HEK293T (cell line): ENCODE data around the gene SIGLEC7.

ENCODE experiments used
- CTCF ChIA-PET: fragments of 350-600 bp; formaldehyde crosslinking; extraction: SDS; loops from one replicate; lab custom pipeline; 2021; ENCODE audit warnings: antibody characterized with exemption, inconsistent platforms; lab: Yijun Ruan, JAX
- POLR2A ChIA-PET: fragments of 350-600 bp; formaldehyde crosslinking; extraction: SDS; loops from one replicate; lab custom pipeline; 2020; ENCODE audit warnings: antibody characterized with exemption, inconsistent platforms; lab: Yijun Ruan, JAX
- DNase-seq: peaks from one replicate; pipeline ENCODE4 v3.0.0; 2012; ENCODE audit warnings: mixed read lengths; ENCODE audit errors: extremely low spot score
- ARNT ChIP-seq: fragments of 450-650 bp; IDR thresholded peaks from 2 replicates; pipeline ENCODE4 v1.6.1; 2017; ENCODE audit warnings: mild to moderate bottlenecking
- BHLHE40 ChIP-seq: fragments of 450-650 bp; IDR thresholded peaks from 2 replicates; pipeline ENCODE4 v1.6.1; 2016; ENCODE audit warnings: mild to moderate bottlenecking, moderate library complexity, borderline replicate concordance
- CTBP1 ChIP-seq: fragments of 450-650 bp; IDR thresholded peaks from 2 replicates; pipeline ENCODE4 v1.6.1; 2016; ENCODE audit warnings: borderline replicate concordance
- ELF4 ChIP-seq: fragments of 450-650 bp; IDR thresholded peaks from 2 replicates; pipeline ENCODE4 v1.6.1; 2017; ENCODE audit warnings: antibody characterized with exemption
- FOXA1 ChIP-seq: fragments of 450-650 bp; IDR thresholded peaks from 2 replicates; pipeline ENCODE4 v1.6.1; 2016; ENCODE audit warnings: mild to moderate bottlenecking
- FOXK2 ChIP-seq: fragments of 450-650 bp; IDR thresholded peaks from 2 replicates; pipeline ENCODE4 v1.6.1; 2016; ENCODE audit warnings: mild to moderate bottlenecking
- FOXM1 ChIP-seq: fragments of 450-650 bp; IDR thresholded peaks from 2 replicates; pipeline ENCODE4 v1.6.1; 2017; ENCODE audit warnings: mild to moderate bottlenecking, borderline replicate concordance
- HDGF ChIP-seq: fragments of 450-650 bp; IDR thresholded peaks from 2 replicates; pipeline ENCODE4 v1.6.1; 2017; ENCODE audit warnings: antibody characterized with exemption, borderline replicate concordance
- L3MBTL2 ChIP-seq: fragments of 450-650 bp; conservative IDR thresholded peaks from 2 replicates; pipeline ENCODE4 v1.6.1; 2016; ENCODE audit warnings: mild to moderate bottlenecking
- LEF1 ChIP-seq: fragments of 450-650 bp; IDR thresholded peaks from 2 replicates; pipeline ENCODE4 v1.6.1; 2017; ENCODE audit warnings: mild to moderate bottlenecking, borderline replicate concordance
- NFRKB ChIP-seq: fragments of 450-650 bp; IDR thresholded peaks from 2 replicates; pipeline ENCODE4 v1.6.1; 2016; ENCODE audit warnings: mild to moderate bottlenecking, moderate library complexity
- PKNOX1 ChIP-seq: fragments of 450-650 bp; IDR thresholded peaks from 2 replicates; pipeline ENCODE4 v1.6.1; 2016
- SP1 ChIP-seq: fragments of 450-650 bp; IDR thresholded peaks from 2 replicates; pipeline ENCODE4 v1.6.1; 2017
- SUZ12 ChIP-seq: fragments of 450-650 bp; IDR thresholded peaks from 2 replicates; pipeline ENCODE4 v1.6.1; 2016; ENCODE audit warnings: mild to moderate bottlenecking
- TARDBP ChIP-seq: fragments of 450-650 bp; IDR thresholded peaks from 2 replicates; pipeline ENCODE4 v1.6.1; 2016
- ZNF384 ChIP-seq: fragments of 450-650 bp; IDR thresholded peaks from 2 replicates; pipeline ENCODE4 v1.6.1; 2016

SIGLEC7 gene

DNA sequence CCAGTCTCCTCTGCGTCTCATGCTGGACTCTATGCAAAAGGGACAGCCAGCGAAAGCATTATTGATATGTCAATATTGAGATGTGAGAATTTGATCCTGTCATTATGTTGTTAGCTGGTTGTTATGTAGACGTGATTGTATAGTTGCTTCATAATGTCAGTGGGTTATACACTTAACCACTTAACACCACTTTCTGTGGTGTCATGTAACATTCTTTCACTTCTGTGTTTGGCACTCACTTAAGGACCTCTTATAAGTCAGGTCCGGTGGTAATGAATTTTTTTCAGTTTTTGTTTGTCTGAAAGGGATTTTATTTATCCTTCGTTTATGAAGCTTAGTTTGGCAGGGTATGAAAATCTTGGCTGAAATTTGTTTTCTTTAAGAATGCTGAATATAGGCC is 7.1 kb upstream of the SIGLEC7 start:
- POLR2A ChIA-PET: no interaction called here
- no peak for DNase-seq
- no peak for TF ChIP-seq BHLHE40
- no peak for TF ChIP-seq LEF1
- TF ChIP-seq NFRKB: no peak
- no peak for TF ChIP-seq ZNF384
- no peak for TF ChIP-seq HDGF
- CTCF ChIA-PET: interaction anchor here (0.6 kb wide), 1 partner anchor 15 kb away, joined by 3 read pairs; no protein-coding TSS in a partner anchor

GRCh38 chr19:51135986-51136762 is 5.9 kb upstream of the SIGLEC7 start:
- CTCF ChIA-PET: no interaction called here
- DNase-seq: no peak
- POLR2A ChIA-PET: no interaction called here
- TF ChIP-seq PKNOX1 (no peak), SUZ12 (no peak), FOXA1 (no peak), TARDBP (no peak), BHLHE40 (no peak), ARNT (no peak), ELF4 (no peak), SP1 (no peak), LEF1 (no peak), FOXM1 (no peak), NFRKB (no peak), ZNF384 (no peak), HDGF (no peak), FOXK2 (no peak), L3MBTL2 (no peak), CTBP1 (no peak)

DNA sequence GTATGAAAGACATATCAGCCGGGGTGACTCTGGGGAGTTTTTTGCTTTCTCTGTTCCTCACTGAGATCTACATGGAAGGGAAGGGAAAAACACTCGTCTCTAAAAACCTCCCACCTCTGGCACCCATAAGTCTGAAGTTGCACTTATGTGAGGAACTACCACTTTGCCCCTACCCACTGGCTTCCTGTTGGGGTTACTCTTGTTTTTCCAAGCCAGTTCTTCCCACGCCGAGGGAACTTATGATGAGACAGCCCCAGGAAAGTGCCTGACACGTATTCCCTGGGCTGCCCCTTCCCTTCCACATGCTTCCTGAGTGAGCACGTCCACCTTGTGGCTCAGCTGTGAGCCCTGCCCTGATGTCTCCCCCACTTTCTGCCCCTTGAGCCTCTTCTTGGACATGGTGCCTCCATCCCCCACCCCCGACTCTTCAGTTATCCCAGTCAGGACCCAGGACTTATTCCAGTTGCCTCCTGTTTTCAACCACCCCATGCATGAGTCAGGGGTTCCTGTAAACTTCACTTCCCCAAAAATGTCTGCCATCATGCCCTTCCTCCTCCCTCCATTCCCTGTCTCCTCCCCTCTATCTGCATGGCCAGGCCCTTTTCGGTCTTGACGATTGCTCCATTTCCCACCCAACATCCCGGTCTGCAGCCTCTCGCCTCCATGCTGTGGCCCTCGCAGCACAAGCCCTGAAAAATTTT is 5.1 kb upstream of the SIGLEC7 start:
- ChIA-PET POLR2A (no interaction called here), CTCF (no interaction called here)
- no peak for TF ChIP-seq FOXK2
- no peak for TF ChIP-seq TARDBP
- TF ChIP-seq PKNOX1: no peak
- no peak for TF ChIP-seq NFRKB
- TF ChIP-seq ELF4: no peak
- no peak for TF ChIP-seq HDGF
- no peak for TF ChIP-seq SP1
- no peak for TF ChIP-seq FOXA1
- TF ChIP-seq SUZ12: no peak
- TF ChIP-seq ZNF384: no peak
- TF ChIP-seq CTBP1: no peak
- TF ChIP-seq FOXM1: no peak
- TF ChIP-seq L3MBTL2: no peak
- no peak for TF ChIP-seq BHLHE40
- TF ChIP-seq ARNT: no peak
- TF ChIP-seq LEF1: no peak
- DNase-seq: no peak

- ChIA-PET POLR2A (no interaction called here), CTCF (no interaction called here)
- DNase-seq: no peak
- TF ChIP-seq SUZ12 (no peak), ARNT (no peak), FOXM1 (no peak), CTBP1 (no peak), FOXK2 (no peak), PKNOX1 (no peak), LEF1 (no peak)
These were observed 4.2 kb upstream of the SIGLEC7 start for GRCh38 chr19:51137792-51138425.

DNA sequence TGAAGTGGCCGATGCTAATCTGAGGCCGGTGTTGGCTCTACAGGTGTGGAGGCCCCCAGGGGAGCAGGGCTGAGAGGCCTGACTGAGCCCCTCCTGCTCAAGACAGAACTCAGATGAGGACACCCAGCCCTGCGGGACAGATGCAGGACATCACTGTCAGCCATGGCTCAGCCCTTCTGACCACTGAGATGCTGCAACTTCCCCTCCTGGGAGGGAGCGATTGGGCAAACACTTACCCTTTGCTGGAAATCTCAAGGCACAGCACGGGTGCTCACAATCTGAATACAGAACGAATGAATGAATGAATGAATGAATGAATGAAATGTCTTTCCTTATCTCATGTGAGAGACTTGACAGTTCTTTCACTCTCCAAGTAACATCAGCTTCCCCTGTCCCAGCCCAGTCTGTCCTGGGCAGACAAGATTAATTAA is 3.5 kb upstream of the SIGLEC7 start:
- CTCF ChIA-PET: no interaction called here
- TF ChIP-seq TARDBP (no peak), ARNT (no peak), L3MBTL2 (no peak), BHLHE40 (no peak)
- POLR2A ChIA-PET: no interaction called here
- DNase-seq: no peak
